HepG2 (cell line): ENCODE data around the gene CHST12.
A peak's percentile ranks its signal among the peaks of the same experiment; 100 is the strongest.

Source experiments
- HMG20A ChIP-seq: IDR thresholded peaks from 2 replicates; pipeline ENCODE4 v1.6.1; 2016; ENCODE audit warnings: borderline replicate concordance
- HNF4G ChIP-seq, 2 experiments: sonication (generic) in 1 of 2; formaldehyde crosslinking in 1 of 2; IDR thresholded peaks; 2 replicates each; pipeline versions ENCODE4 v1.4.0 to v1.6.1; 2011 to 2020; ENCODE audit warnings: borderline replicate concordance in 2 of 2, low read depth in 2 of 2, mild to moderate bottlenecking in 2 of 2, low read length in 1 of 2, missing genetic modification reagents in 1 of 2, moderate library complexity in 1 of 2
- POLR2A ChIP-seq, 2 experiments: IDR thresholded peaks; 2 replicates each; pipeline ENCODE4 v1.6.1; 2011; ENCODE audit warnings: low read depth in 2 of 2, low read length in 2 of 2, mild to moderate bottlenecking in 1 of 2, moderate library complexity in 1 of 2; ENCODE audit not compliant: insufficient read depth in 1 of 2
- TF ChIP-seq, protein P1 (sequence below): sonication (generic); formaldehyde crosslinking; IDR thresholded peaks from 2 replicates; pipeline ENCODE4 v1.5.0; 2020; ENCODE audit warnings: missing genetic modification reagents
- TF ChIP-seq, protein P2 (sequence below): sonication (generic); formaldehyde crosslinking; IDR thresholded peaks from 2 replicates; pipeline ENCODE4 v1.9.0; 2021; ENCODE audit warnings: missing genetic modification reagents, borderline replicate concordance
- TF ChIP-seq, protein P3 (sequence below): sonication (generic); formaldehyde crosslinking; conservative IDR thresholded peaks from 2 replicates; pipeline ENCODE4 v1.4.0; 2020; ENCODE audit warnings: mild to moderate bottlenecking, missing genetic modification reagents, moderate library complexity

DNA sequence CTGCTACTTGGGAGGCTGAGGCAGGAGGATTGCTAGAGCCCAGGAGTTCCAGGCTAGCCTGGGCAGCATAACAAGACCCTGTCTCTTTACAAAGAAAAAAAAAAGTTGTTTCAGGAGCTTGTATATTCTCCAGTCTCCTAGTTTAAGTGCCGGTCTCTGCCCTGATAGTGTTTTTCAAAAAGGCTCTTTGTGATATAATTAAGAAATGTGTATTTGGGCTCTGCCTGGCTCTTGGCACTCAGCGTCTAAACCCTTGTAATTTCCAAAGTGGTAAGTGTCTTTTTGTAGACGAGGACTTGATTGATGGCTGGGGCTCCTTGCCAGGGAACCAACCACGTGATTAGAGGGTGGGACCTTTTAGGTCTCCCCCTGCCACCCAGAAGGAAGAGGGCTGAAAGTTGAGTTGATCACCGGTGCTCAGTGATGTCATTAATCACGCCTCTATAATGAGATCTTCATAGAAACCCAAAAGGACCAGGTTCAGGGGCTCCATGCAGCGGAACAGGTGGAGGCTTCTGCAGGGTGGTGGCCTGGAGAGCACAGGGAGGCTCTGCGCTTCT is 44.4 kb upstream of the CHST12 start:
- TF ChIP-seq HNF4G (IDR thresholded peaks at IDR 0.05; ENCODE audit: borderline replicate concordance, low read depth, low read length) (no peak), HNF4G (CRISPR knock-in tag; IDR thresholded peaks at IDR 0.05; ENCODE audit: borderline replicate concordance, low read depth) (no peak), POLR2A (IDR thresholded peaks at IDR 0.05; ENCODE audit: insufficient read depth in 1 of 2, low read depth in 2 of 2, low read length in 2 of 2) (0 out of 4 replicates have a peak, but pooled peaks of 1 of the 2 experiments have one; percentile 26), HMG20A (CRISPR knock-in tag) (no peak)
- TF ChIP-seq, protein P1, sequence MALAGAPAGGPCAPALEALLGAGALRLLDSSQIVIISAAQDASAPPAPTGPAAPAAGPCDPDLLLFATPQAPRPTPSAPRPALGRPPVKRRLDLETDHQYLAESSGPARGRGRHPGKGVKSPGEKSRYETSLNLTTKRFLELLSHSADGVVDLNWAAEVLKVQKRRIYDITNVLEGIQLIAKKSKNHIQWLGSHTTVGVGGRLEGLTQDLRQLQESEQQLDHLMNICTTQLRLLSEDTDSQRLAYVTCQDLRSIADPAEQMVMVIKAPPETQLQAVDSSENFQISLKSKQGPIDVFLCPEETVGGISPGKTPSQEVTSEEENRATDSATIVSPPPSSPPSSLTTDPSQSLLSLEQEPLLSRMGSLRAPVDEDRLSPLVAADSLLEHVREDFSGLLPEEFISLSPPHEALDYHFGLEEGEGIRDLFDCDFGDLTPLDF (CRISPR knock-in tag) = no peak
- TF ChIP-seq, protein P2, sequence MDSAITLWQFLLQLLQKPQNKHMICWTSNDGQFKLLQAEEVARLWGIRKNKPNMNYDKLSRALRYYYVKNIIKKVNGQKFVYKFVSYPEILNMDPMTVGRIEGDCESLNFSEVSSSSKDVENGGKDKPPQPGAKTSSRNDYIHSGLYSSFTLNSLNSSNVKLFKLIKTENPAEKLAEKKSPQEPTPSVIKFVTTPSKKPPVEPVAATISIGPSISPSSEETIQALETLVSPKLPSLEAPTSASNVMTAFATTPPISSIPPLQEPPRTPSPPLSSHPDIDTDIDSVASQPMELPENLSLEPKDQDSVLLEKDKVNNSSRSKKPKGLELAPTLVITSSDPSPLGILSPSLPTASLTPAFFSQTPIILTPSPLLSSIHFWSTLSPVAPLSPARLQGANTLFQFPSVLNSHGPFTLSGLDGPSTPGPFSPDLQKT (CRISPR knock-in tag) = no peak
- TF ChIP-seq, protein P3, sequence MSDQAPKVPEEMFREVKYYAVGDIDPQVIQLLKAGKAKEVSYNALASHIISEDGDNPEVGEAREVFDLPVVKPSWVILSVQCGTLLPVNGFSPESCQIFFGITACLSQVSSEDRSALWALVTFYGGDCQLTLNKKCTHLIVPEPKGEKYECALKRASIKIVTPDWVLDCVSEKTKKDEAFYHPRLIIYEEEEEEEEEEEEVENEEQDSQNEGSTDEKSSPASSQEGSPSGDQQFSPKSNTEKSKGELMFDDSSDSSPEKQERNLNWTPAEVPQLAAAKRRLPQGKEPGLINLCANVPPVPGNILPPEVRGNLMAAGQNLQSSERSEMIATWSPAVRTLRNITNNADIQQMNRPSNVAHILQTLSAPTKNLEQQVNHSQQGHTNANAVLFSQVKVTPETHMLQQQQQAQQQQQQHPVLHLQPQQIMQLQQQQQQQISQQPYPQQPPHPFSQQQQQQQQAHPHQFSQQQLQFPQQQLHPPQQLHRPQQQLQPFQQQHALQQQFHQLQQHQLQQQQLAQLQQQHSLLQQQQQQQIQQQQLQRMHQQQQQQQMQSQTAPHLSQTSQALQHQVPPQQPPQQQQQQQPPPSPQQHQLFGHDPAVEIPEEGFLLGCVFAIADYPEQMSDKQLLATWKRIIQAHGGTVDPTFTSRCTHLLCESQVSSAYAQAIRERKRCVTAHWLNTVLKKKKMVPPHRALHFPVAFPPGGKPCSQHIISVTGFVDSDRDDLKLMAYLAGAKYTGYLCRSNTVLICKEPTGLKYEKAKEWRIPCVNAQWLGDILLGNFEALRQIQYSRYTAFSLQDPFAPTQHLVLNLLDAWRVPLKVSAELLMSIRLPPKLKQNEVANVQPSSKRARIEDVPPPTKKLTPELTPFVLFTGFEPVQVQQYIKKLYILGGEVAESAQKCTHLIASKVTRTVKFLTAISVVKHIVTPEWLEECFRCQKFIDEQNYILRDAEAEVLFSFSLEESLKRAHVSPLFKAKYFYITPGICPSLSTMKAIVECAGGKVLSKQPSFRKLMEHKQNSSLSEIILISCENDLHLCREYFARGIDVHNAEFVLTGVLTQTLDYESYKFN (CRISPR knock-in tag) = no peak
